Stimulated activated CD4-positive, alpha-beta T cell treated with anti-CD3 and anti-CD28 coated beads, Interleukin-15, amount 100 ng/mL, for 48 hours (primary cell): Measurements from ENCODE around the gene ANXA8L1.
"Not testable (repeated sequence)": the region's sequence is repeated elsewhere in the genome, so short reads cannot be mapped to it uniquely, and the experiment has no call there.

Source experiments
- DNase-seq, 2 donors: peaks; one replicate each; pipeline ENCODE4 v3.0.0-alpha.2; 2020; ENCODE audit warnings: low read depth in 2 of 2

ANXA8L1 gene, protein sequence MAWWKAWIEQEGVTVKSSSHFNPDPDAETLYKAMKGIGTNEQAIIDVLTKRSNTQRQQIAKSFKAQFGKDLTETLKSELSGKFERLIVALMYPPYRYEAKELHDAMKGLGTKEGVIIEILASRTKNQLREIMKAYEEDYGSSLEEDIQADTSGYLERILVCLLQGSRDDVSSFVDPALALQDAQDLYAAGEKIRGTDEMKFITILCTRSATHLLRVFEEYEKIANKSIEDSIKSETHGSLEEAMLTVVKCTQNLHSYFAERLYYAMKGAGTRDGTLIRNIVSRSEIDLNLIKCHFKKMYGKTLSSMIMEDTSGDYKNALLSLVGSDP

GRCh38 chr10:46375406-46375805 is at the start of gene ANXA8L1:
Gene ANXA8L1, plus strand, starts transcription at chr10:46375776. Its CDS starts 76 bp downstream, at chr10:46375852.
- DNase-seq, result not testable (repeated sequence)

DNA sequence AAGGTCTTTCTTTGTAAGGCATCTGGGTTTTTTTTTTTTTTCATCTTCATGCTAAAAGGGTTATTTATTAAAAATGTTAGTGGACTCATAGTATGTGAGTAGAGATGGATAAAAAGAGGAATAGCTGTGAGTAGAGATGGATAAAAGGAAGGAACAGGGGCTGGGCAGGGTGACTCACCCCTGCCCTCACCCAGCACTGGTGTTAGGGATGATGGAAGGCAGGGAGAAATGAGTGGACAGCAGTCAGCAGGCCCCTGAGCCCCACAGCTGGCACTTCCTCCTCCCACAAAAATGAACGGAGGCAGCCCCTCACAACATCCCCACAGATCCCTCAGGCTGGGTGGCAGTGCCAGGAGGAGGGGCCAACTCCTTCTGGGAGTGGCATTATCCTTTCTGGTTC is 49.5 kb upstream of the ANXA8L1 start:
- DNase-seq, result no peak

DNA sequence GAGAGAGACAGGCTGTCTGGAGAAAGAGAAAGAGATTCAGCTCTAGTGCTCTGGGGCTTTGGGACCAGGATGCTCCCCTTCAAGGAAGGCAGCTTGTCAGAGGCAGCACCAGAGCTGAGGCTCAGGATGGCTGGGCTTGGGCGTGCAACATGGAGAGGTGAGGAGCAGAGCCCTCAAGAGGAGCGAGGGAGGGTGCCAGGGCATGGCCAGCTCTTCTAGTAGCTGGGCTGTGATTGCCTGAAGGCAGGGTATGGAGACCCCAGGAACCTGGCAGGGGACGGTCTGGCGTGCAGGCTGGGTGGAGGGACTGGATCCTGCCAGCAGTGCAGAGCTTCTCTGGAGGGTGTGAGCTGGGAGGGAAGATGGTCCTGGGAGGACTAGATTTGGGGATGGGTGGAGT is 48.6 kb upstream of the ANXA8L1 start:
- DNase-seq, result no peak

DNA sequence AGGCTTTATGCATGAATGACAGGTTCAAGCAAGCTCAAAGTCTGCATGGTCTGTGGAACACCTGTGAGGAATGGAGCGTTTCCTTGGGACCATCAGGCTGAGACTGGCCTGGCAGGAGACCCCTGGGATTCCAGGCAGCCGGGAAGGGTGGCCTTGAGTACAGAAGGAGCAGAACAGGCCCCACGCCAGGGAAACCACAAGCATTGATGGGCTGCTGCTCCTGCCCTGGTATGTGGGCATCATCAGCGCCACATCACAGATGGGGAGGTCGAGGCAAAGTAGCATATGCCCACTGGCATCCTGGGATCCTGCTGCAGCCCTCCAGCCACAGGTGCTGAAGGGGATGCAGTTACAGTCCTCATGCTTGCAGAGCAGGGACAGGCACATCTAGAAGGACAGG is 47.9 kb upstream of the ANXA8L1 start:
- DNase-seq, result no peak

GRCh38 chr10:46328853-46329689 is 46.5 kb upstream of the ANXA8L1 start:
- DNase-seq, result no peak

GRCh38 chr10:46329690-46330016 is 45.9 kb upstream of the ANXA8L1 start:
- DNase-seq, result no peak

- DNase-seq, result no peak
Observed at GRCh38 chr10:46330894-46331293, 44.7 kb upstream of the ANXA8L1 start.

DNA sequence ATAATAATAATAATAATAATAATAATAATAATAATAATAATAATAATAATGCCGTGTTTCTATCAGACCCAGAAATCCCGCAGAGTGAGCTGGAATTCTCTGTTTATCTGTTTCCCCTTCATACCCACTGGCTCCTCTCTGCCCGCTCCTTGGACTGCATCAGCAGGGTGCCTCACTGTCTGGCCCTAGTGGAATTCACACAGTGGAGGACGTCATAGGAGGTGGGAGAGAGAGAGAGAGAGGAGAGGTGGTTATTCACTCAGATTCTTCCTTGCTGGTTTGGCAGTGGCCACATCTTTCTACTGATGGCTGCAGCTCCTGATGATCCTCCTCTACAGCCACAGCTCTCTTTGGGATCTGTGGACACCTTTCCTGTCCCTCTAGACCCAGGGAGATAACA is 10.1 kb upstream of the ANXA8L1 start:
- DNase-seq, result not testable (repeated sequence)

DNA sequence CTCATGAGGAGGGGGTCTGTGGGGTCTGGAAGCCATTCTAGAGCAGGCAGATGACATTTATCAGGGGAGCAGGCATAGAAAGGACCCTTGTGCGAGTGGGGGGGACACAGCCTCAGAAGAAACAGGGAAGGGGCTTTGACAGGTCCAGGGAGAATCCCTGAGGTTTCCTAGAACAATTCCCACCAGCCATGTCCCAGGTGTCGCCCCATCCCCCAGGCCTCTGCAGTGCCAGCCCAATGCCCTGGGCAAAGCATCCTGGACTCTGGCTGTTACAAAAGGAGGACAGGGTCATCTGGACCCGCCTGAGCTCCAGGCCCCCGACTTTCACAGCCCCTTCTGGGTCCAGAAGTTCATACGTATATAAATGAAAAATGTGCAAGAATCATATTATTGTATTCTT is 8.4 kb upstream of the ANXA8L1 start:
- DNase-seq, result not testable (repeated sequence)

DNA sequence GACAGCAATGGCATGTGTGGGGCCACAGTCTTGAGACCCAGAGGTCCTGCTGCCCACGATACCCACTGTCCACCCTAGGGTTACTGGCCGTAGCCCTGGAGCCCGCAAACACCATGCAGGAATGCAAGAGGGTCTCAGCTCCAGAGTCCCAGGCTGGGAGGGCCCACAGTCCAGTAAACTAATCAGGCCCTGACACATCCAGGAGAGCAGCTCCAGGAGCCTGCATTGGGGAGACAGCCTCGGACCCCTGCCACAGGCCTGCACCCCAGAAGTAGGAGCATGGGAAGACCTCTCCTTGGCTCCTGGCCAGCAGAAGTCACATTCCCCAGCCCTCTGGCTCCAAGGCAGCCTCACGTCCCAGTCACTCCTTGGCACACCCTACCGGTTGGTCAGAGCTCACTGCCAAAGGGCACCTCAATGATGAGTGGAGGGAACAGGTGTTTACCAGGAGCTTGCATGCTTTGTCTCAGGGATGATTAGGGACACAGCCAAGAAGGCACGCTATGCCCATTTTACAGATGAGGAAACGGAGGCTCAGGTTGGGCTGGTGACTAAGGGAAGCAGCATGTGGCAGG is 7.8 kb upstream of the ANXA8L1 start:
- DNase-seq, result not testable (repeated sequence)

GRCh38 chr10:46368956-46369355 is 6.6 kb upstream of the ANXA8L1 start:
- DNase-seq, result not testable (repeated sequence)

DNA sequence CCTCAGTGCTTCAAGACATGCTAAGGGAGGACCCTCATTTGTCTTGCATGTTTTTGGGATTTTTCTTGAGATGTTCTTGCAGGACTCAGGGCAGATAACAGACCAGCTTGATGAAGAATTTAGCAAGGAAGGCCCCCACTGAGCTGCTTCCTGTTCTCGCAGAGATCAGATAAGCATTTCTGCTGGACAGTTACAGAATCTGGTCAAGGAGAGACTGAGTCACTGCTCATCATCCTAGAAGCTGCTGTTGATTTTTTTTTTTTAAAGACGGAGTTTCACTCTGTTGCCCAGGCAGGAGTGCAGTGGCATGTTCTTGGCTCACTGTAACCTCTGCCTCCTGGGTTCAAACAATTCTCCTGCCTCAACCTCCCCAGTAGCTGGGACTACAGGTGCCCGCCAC is 1.2 kb upstream of the ANXA8L1 start:
- not testable (repeated sequence) for DNase-seq

DNA sequence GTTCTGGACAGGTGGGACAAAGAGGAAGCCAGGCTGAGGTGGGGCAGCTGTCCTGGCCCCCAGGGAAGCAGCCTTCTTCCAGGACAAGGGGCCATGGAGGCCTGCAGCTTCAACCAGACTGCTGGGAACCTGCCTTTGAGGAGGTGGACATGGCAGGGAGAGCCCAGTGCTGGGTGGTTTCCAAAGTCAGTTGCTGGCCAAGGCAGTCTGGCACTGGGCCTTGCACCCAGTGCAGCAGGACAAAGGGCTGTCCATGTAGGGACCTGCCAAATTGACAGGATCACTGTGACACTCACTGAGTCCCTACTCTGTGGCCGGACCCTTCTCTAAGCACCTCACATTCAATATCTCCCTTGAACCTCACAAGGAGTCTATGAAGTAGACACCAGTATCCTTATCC is 1.4 kb downstream of the ANXA8L1 start:
- not testable (repeated sequence) for DNase-seq

DNA sequence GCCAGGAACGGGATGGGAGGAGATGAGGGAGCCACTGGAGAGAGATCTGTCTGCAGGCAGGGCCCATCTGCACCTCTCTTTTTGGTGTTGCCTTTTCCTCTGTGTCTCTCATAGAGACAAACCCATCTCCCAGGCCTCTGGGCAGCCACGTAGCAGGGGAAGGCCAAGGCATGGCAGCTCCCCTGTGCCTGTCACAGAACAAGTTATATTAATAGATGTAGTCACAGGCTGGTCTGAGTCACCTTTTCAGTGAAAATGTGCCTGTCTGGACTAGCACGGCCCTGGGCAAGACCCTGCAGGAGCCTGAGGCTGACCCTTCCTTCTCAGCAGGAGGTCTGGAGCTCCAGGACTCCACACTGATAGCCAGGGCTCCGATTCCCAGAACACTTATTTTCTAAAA is 2.1 kb downstream of the ANXA8L1 start:
- not testable (repeated sequence) for DNase-seq

- not testable (repeated sequence) for DNase-seq
Observed at GRCh38 chr10:46378108-46378507, 2.5 kb downstream of the ANXA8L1 start.

DNA sequence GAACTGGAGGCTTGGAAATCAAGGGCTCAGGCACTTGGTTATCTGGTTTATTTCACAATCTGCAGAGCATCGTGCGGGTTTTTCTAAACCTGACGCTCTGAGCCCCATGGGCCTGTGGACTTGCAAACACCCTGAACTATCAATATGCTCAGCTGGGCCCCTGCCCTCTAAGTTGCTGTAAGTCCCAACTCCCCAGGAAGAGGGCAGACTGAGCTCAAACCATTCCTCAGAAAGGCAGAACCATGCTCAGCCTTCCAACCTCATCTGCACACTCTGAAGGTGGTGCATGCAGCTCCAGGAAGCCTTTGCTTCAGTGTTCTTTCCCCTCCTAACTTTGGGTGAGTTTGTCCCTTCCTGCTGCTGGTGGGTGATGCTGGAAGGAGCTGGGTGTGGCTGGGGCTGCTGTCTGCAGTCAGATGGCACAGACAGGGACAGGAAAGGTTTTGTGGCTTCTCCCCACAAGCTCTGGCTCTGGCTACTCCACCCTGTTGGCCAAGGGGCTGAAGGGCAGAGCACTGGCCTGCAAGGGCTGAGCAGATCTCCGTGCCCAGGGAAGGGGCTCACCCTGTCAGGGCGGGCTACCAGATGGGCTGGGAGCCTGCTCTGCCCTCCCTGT is 3.8 kb downstream of the ANXA8L1 start:
- DNase-seq, result not testable (repeated sequence)

- DNase-seq, result not testable (repeated sequence)
Observed at GRCh38 chr10:46385858-46386257, 10.3 kb downstream of the ANXA8L1 start.

DNA sequence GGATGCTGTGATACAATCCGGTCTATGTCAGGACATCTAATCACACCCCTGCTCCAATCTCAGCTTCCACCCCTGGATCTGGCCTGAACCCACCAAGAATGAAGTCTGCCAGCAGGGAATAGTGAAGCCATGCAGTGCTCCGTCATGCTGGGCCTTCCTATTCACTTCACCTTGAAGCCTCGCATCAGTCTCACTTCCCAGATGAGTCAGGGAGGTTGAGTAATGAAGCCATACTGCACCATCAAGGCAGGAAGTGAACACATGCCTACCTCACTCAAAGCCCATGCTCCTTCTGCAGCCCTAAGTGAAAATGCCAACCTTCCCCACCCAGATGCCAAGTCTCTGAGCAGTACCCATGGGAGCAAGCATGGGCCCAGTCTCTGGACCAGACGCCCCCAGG is 11.1 kb downstream of the ANXA8L1 start:
- not testable (repeated sequence) for DNase-seq

GRCh38 chr10:46387309-46387902 is 11.8 kb downstream of the ANXA8L1 start:
- DNase-seq, result not testable (repeated sequence)

GRCh38 chr10:46391422-46391821 is 15.8 kb downstream of the ANXA8L1 start:
- DNase-seq, result not testable (repeated sequence)

DNA sequence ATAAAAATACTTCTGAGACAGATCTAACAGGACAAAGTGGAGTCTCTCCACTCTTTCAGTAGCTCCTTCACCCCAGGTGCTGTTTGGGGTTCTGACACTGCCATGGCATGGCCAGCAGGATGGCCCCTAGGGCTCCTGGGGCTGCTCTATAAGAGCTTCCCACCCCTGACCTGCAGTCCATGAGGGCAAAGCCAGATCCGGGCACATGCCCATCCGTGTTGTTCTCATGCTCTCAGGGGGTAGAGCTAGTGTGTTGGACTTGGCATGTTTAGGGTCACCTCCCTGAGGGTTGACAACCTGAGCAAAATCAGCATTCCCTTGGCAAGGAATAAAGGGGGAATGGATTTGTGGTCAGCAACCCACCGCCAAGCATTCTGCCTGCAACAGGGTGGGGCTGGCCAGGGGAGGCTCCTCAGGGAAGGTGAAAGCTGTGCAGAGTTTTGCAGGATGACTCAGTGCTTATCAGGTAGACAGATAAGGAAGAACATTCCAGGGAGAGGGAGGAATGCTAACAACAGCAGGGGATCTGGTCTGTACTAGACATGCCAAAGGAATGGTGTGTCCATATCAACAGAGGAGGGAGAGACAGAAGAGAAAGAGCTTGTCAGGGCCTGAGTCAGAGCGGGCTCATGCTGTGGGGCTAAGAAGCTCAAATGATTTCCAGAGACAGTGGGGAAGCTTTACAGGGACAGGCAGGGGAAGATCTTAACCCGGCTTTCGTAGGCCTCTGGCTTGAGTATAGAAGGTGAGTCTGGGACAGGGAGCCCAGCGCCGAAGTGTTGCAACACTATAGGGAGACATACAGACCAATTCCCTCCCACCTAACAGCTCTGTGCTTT is 21.1 kb downstream of the ANXA8L1 start:
- not testable (repeated sequence) for DNase-seq
